Activated naive CD8-positive, alpha-beta T cell treated with anti-CD3 and anti-CD28 coated beads, Interleukin-2, amount 10 ng/mL, durations not matched to agents 7 days and 5 days (primary cell): ENCODE results near the gene TLR2. TPM values are rescaled to one million over a fixed set of nuclear protein-coding genes. Genes with fewer than 3 reads are reported as not detected.

Source experiments
- total RNA-seq, 2 experiments: library from RNA; stranded (reverse); gene quantifications; one replicate each; pipeline ENCODE4 v1.2.3, GENCODE V29; 2021

The TLR2 gene
- total RNA-seq, 2 experiments from 2014 or later, result 0.89 to 1.9 TPM

Other genes with a start within 250 kb of the TLR2 start
- 10 to 100 TPM; 51.8 to 57.2 TPM for gene TMEM131L, start 217.9 kb upstream of the TLR2 start, total RNA-seq
- not detected for gene RNF175, start 75.7 kb downstream of the TLR2 start, total RNA-seq
- not detected for gene SFRP2, start 104.8 kb downstream of the TLR2 start, total RNA-seq